ENCODE measurements around the gene RFTN1. TPM values are rescaled to one million over a fixed set of nuclear protein-coding genes. Genes with fewer than 3 reads are reported as not detected.

The RFTN1 gene
- total and polyA plus RNA-seq, 5 donors from 2014 or later: 87.1 to 111 (median 104) TPM

DNA sequence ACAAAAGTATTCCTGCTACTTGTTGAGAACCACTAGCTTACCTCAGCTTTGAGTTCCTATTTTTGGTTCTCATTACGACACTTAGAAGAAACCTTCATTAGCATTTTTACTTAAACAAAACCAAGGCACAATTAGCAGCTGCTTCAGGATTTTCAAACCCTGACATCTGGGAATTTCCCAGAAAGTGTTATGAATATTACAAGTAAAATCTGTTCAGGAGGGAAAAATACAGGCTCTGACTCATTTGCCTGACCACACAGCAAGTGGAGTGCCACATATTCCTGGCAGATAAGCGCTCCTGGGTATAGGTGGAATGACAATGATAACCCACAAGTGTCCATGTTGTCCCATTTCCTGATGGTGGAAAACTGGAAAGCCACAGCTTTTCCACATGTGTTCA is 10.3 kb upstream of the RFTN1 start:
- DNase-seq: no peak
- Mint-ChIP-seq H3K9me3 (peaks cover 0 to 7% (median 0%) of the 10 kb centered on the region in 7 donors), H3K4me1 (peaks cover 0 to 12% (median 2%) of the 10 kb centered on the region in 4 donors), H3K4me3 (no peak overlapping the region), H3K27ac (no peak overlapping the region), H3K27me3 (no peaks in the 10 kb centered on the region), H3K36me3 (peaks cover 3% of the 10 kb centered on the region)
- ATAC-seq (ENCODE audit: low read depth in 2 of 2): no peak
- Histone ChIP-seq H3K36me3 (ENCODE audit: control insufficient read depth, insufficient read depth, low read length) (no peaks in the 10 kb centered on the region), H3K9me3 (ENCODE audit: control insufficient read depth in 2 of 2, low read length in 2 of 2) (peaks cover 0 to 5% of the 10 kb centered on the region in 2 experiments), H3K4me3 (ENCODE audit: low read depth, low read length) (no peak overlapping the region), H3K4me1 (ENCODE audit: control insufficient read depth, insufficient read depth, low read length, poor library complexity, severe bottlenecking) (no peaks in the 10 kb centered on the region), H3K27ac (ENCODE audit: insufficient read depth, low read length, poor library complexity, severe bottlenecking) (no peak overlapping the region), H3K27me3 (ENCODE audit: control insufficient read depth, insufficient read depth, low read length) (no peaks in the 10 kb centered on the region)

DNA sequence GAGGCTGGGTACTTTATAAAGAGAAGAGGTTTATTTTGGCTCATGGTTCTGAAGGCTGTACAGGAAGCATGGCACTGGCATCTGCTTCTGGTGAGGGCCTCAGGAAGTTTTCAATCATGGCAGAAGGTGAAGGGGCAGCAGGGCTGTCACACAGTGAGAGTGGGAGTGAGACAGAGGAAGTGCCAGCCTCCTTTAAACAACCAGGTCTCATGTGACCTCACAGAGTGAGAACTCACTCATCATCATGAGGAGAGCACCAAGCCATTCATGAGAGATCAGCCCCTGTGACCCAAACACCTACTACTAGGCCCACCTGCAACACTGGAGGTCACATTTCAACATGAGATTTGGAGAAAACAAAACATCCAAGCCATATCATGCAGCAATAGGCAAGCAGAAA is 9.3 kb upstream of the RFTN1 start:
- no peak for ATAC-seq (ENCODE audit: low read depth in 2 of 2)
- Histone ChIP-seq H3K4me1 (ENCODE audit: control insufficient read depth, insufficient read depth, low read length, poor library complexity, severe bottlenecking) (no peaks in the 10 kb centered on the region), H3K4me3 (ENCODE audit: low read depth, low read length) (no peak overlapping the region), H3K27me3 (ENCODE audit: control insufficient read depth, insufficient read depth, low read length) (no peaks in the 10 kb centered on the region), H3K27ac (ENCODE audit: insufficient read depth, low read length, poor library complexity, severe bottlenecking) (no peak overlapping the region), H3K36me3 (ENCODE audit: control insufficient read depth, insufficient read depth, low read length) (no peaks in the 10 kb centered on the region), H3K9me3 (ENCODE audit: control insufficient read depth in 2 of 2, low read length in 2 of 2) (peaks cover 0 to 5% of the 10 kb centered on the region in 2 experiments)
- Mint-ChIP-seq H3K27ac (peak overlapping the region in 1 of 3 donors; percentile 56), H3K27me3 (no peaks in the 10 kb centered on the region), H3K9me3 (peaks cover 0 to 7% (median 2%) of the 10 kb centered on the region in 7 donors), H3K4me3 (no peak overlapping the region), H3K36me3 (peaks cover 3% of the 10 kb centered on the region), H3K4me1 (peaks cover 0 to 10% (median 4%) of the 10 kb centered on the region in 4 donors)
- DNase-seq: no peak

DNA sequence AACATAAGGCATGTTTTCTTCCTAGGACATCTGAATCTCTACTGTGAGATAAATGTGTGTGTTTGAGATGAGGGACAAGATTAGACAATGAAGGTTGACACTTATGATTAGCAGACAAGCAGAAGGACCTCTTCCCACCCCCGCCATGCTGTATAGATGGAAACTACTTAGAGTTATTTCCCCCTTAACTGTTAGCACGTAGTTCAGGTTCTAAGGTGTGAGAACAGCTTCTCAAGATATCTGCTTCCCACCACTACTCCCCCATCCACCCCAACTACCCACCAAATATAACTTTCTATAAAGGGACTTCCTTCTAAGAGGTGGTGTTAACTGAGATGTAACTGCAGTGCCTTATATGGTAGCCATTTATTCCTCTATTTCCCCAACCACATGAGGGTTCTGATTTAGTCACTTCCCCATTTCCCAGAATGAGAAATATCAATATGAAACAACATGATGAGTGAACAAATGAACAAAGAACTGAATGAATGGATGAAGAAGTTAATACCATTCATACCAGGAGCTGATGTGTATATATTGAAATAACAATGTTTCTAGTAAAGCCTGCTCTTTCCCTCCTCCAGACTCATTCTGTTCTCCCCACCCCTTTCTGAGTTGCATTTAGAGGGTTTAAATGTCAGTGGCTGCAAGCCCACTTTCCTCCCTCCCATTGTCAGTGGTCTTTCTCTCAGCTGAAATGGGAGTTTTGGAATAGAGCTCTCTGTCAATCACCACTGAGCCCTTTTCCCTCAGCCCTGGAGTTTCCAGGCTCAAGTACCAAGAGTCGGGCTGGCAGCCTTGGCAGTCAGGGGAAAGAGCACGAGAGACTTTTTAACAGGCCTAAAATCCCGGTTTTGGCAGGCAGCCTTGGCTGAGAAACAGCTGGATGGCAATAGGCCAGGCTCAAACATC is 7.7 kb upstream of the RFTN1 start:
- no peaks in the 10 kb centered on the region for H3K27me3 Mint-ChIP-seq
- no peak for ATAC-seq (ENCODE audit: low read depth in 2 of 2)

DNA sequence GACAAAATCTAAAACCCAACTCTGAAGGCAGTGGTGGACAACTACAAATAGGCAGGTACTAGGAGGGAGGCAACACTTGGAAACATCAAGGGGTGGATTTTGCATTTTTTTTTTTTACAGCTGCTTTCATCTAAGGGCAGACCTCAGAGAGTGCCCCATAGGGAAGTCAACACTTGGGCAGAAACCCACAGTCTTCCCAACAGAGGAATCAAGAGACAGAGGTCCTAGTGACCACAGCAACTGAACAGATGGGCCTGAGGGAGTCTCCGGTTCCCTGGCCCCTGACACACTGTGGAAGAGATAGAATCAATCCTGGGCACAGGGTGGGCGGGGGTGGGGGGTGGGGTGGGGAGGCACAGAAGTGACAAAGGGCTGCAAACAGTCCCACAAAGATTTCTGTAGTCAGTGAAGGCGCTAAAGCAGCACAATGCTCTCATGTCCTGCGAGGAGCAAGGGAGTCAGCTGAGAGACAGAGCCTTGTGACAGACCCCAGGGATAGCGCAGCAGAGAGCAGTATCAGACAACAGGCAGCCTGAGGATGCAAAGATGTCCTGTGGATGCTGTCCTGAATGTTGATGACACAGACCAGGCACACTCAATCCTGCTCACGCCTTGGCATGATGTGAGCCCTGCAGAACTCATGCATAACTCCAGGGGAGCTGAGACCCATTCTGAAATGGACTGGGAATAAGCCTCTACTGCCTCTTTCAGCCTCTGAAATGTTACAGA is 6.9 kb upstream of the RFTN1 start:
- no peak overlapping the region for H3K4me3 ChIP-seq (ENCODE audit: low read depth, low read length)
- peaks cover 16% of the 10 kb centered on the region for H3K4me1 ChIP-seq (ENCODE audit: control insufficient read depth, insufficient read depth, low read length, poor library complexity, severe bottlenecking)
- peaks cover 0 to 5% of the 10 kb centered on the region in 2 experiments for H3K9me3 ChIP-seq (ENCODE audit: control insufficient read depth in 2 of 2, low read length in 2 of 2)
- H3K36me3 Mint-ChIP-seq: peaks cover 3% of the 10 kb centered on the region
- H3K27me3 ChIP-seq (ENCODE audit: control insufficient read depth, insufficient read depth, low read length): no peaks in the 10 kb centered on the region
- H3K9me3 Mint-ChIP-seq: peaks cover 0 to 7% (median 2%) of the 10 kb centered on the region in 7 donors
- DNase-seq (no peak), ATAC-seq (ENCODE audit: low read depth in 2 of 2) (no peak)
- no peaks in the 10 kb centered on the region for H3K36me3 ChIP-seq (ENCODE audit: control insufficient read depth, insufficient read depth, low read length)
- peak overlapping the region in 1 of 3 donors; percentile 63 for H3K27ac Mint-ChIP-seq
- no peak overlapping the region for H3K27ac ChIP-seq (ENCODE audit: insufficient read depth, low read length, poor library complexity, severe bottlenecking)
- H3K27me3 Mint-ChIP-seq: no peaks in the 10 kb centered on the region
- H3K4me1 Mint-ChIP-seq: peaks cover 3 to 29% (median 20%) of the 10 kb centered on the region in 4 donors
- no peak overlapping the region for H3K4me3 Mint-ChIP-seq

More for the DNA sequence above, 7.7 kb upstream of the RFTN1 start:
- H3K9me3 Mint-ChIP-seq: peaks cover 0 to 7% (median 2%) of the 10 kb centered on the region in 7 donors
- no peak overlapping the region for H3K27ac ChIP-seq (ENCODE audit: insufficient read depth, low read length, poor library complexity, severe bottlenecking)
- peaks cover 0 to 5% of the 10 kb centered on the region in 2 experiments for H3K9me3 ChIP-seq (ENCODE audit: control insufficient read depth in 2 of 2, low read length in 2 of 2)
- H3K27ac Mint-ChIP-seq: no peak overlapping the region
- peaks cover 3 to 21% (median 13%) of the 10 kb centered on the region in 4 donors for H3K4me1 Mint-ChIP-seq
- H3K4me1 ChIP-seq (ENCODE audit: control insufficient read depth, insufficient read depth, low read length, poor library complexity, severe bottlenecking): peaks cover 8% of the 10 kb centered on the region
- no peaks in the 10 kb centered on the region for H3K27me3 ChIP-seq (ENCODE audit: control insufficient read depth, insufficient read depth, low read length)
- peaks cover 3% of the 10 kb centered on the region for H3K36me3 Mint-ChIP-seq
- no peaks in the 10 kb centered on the region for H3K36me3 ChIP-seq (ENCODE audit: control insufficient read depth, insufficient read depth, low read length)
- H3K4me3 Mint-ChIP-seq: no peak overlapping the region
- no peak overlapping the region for H3K4me3 ChIP-seq (ENCODE audit: low read depth, low read length)
- DNase-seq: peak in 1 of 3 donors; percentile 35

DNA sequence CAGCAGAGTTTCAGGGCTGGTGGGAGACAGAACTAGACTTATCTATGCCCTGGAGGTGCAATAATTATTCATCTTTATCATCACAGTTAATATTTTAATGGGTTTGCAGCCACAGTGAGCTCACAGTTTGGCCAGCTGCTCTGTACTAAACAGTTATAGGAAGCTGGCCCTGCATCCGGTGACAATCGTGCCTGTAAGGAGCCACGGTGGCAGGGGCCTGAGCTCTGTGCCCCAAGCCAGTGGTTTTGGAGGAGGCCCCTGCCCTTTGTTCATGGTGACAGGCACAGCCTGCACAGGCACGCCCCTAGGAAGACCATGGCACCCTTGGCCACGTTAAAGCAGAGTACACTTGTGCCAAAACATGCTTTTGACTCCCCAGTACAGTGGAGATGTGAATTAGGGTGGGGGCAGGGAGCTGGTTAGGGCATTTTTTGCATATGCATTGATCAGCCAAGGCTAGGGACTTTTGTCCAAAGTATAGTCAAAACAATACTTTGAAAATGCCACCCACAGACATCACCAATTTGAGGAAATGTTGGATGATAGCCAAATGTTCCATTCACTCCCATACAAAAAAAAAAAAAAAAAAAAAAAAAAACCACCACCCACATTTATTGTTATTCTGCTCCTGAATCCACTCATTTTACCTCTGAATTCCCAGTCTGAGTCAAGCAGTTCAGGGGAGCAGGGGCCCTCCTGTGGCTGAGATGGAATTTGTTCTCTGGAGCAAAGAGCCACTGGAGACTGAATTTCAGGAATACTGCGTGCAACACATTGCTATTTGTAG is 3.4 kb upstream of the RFTN1 start:
- Mint-ChIP-seq H3K36me3 (no peaks in the 10 kb centered on the region), H3K4me3 (peak overlapping the region in 3 of 4 donors; percentile 69 to 93 (median 92)), H3K9me3 (peaks cover 0 to 2% (median 0%) of the 10 kb centered on the region in 7 donors), H3K27me3 (no peaks in the 10 kb centered on the region), H3K27ac (peak overlapping the region; percentile 59 to 97 (median 94)), H3K4me1 (peaks cover 9 to 51% (median 36%) of the 10 kb centered on the region in 4 donors)
- DNase-seq (peak in 1 of 3 donors; percentile 77), ATAC-seq (ENCODE audit: low read depth in 2 of 2) (peak in 1 of 2 donors; percentile 8)
- Histone ChIP-seq H3K36me3 (ENCODE audit: control insufficient read depth, insufficient read depth, low read length) (no peaks in the 10 kb centered on the region), H3K4me1 (ENCODE audit: control insufficient read depth, insufficient read depth, low read length, poor library complexity, severe bottlenecking) (peaks cover 37% of the 10 kb centered on the region), H3K9me3 (ENCODE audit: control insufficient read depth in 2 of 2, low read length in 2 of 2) (no peaks in the 10 kb centered on the region), H3K4me3 (ENCODE audit: low read depth, low read length) (peak overlapping the region; percentile 74), H3K27ac (ENCODE audit: insufficient read depth, low read length, poor library complexity, severe bottlenecking) (no peak overlapping the region), H3K27me3 (ENCODE audit: control insufficient read depth, insufficient read depth, low read length) (no peaks in the 10 kb centered on the region)

DNA sequence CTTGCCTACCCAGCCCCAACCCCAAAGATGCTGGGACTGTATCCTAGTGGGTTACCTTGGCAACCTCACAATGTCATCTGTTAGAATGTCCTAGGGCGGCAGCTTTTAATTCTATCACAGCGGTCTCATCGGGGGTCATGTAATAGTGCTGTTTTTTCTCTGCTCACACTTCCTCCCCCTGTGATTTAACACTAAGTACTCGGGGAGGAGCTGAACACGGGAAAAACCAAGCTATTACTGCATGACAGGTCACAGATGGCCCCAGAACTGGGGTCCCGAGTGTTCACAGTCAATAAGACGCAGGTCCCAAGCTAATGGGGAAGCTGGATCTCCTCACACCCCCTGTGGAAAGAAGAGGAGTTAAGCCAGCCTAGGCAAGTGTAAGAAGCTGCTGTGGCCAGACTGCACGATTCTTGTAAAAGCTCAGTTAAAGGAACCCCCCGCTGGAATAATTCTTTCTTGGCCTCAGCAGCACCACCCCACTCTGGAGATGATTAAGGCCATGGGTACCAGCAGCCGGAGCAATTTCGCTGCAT is 2.5 kb upstream of the RFTN1 start:
- Mint-ChIP-seq H3K36me3 (no peaks in the 10 kb centered on the region), H3K27ac (peak overlapping the region; percentile 94 to 97 (median 95)), H3K27me3 (no peaks in the 10 kb centered on the region), H3K9me3 (peaks cover 0 to 2% (median 0%) of the 10 kb centered on the region in 7 donors), H3K4me3 (peak overlapping the region; percentile 21 to 93 (median 80)), H3K4me1 (peaks cover 12 to 57% (median 44%) of the 10 kb centered on the region in 4 donors)
- ATAC-seq (ENCODE audit: low read depth in 2 of 2): no peak
- H3K27ac ChIP-seq (ENCODE audit: insufficient read depth, low read length, poor library complexity, severe bottlenecking): peak overlapping the region; percentile 34
- H3K27me3 ChIP-seq (ENCODE audit: control insufficient read depth, insufficient read depth, low read length): no peaks in the 10 kb centered on the region
- no peaks in the 10 kb centered on the region for H3K9me3 ChIP-seq (ENCODE audit: control insufficient read depth in 2 of 2, low read length in 2 of 2)
- DNase-seq: peak in 1 of 3 donors; percentile 38
- H3K36me3 ChIP-seq (ENCODE audit: control insufficient read depth, insufficient read depth, low read length): no peaks in the 10 kb centered on the region
- peak overlapping the region; percentile 74 for H3K4me3 ChIP-seq (ENCODE audit: low read depth, low read length)
- peaks cover 47% of the 10 kb centered on the region for H3K4me1 ChIP-seq (ENCODE audit: control insufficient read depth, insufficient read depth, low read length, poor library complexity, severe bottlenecking)
